HepG2 (cell line): ENCODE results near the gene C4orf36. TPM values are rescaled to one million over a fixed set of nuclear protein-coding genes. Genes with fewer than 3 reads are reported as not detected.

Experiments
- CBX1 ChIP-seq: IDR thresholded peaks from one replicate; pipeline ENCODE4 v1.6.1; 2016; ENCODE audit warnings: antibody characterized with exemption, low read depth
- GLI4 ChIP-seq: sonication (generic); formaldehyde crosslinking; IDR thresholded peaks from 2 replicates; pipeline ENCODE4 v1.5.1; 2020; ENCODE audit warnings: missing genetic modification reagents, mild to moderate bottlenecking, moderate library complexity, borderline replicate concordance
- GZF1 ChIP-seq: sonication (generic); formaldehyde crosslinking; IDR thresholded peaks from 2 replicates; pipeline ENCODE4 v1.5.1; 2020; ENCODE audit warnings: mild to moderate bottlenecking, missing genetic modification reagents
- HOXD1 ChIP-seq: sonication (generic); formaldehyde crosslinking; IDR thresholded peaks from 2 replicates; pipeline ENCODE4 v1.5.0; 2020; ENCODE audit warnings: missing genetic modification reagents
- MYPOP ChIP-seq: sonication (generic); formaldehyde crosslinking; IDR thresholded peaks from 2 replicates; pipeline ENCODE4 v1.8.1; 2023; ENCODE audit warnings: mild to moderate bottlenecking, moderate library complexity, missing genetic modification reagents
- STAT6 ChIP-seq: sonication (generic); formaldehyde crosslinking; IDR thresholded peaks from 2 replicates; pipeline ENCODE4 v1.4.0; 2020; ENCODE audit warnings: missing genetic modification reagents, mild to moderate bottlenecking, borderline replicate concordance
- ZBTB40 ChIP-seq, 2 experiments: fragments of 450-650 bp in 1 of 2; sonication (generic) in 1 of 2; formaldehyde crosslinking in 1 of 2; IDR thresholded peaks; 2 replicates each; pipeline versions ENCODE4 v1.6.1 to v1.8.0; 2016 to 2022; ENCODE audit warnings: antibody characterized with exemption in 1 of 2, mild to moderate bottlenecking in 1 of 2, missing genetic modification reagents in 1 of 2
- ZNF496 ChIP-seq: sonication (generic); formaldehyde crosslinking; IDR thresholded peaks from 2 replicates; pipeline ENCODE4 v1.8.1; 2023; ENCODE audit warnings: mild to moderate bottlenecking, moderate library complexity, missing genetic modification reagents; ENCODE audit not compliant: insufficient replicate concordance
- ZNF598 ChIP-seq: sonication (generic); formaldehyde crosslinking; IDR thresholded peaks from 2 replicates; pipeline ENCODE4 v1.5.1; 2020; ENCODE audit warnings: mild to moderate bottlenecking, missing genetic modification reagents, borderline replicate concordance
- ZNF740 ChIP-seq: sonication (generic); formaldehyde crosslinking; IDR thresholded peaks from 2 replicates; pipeline ENCODE4 v1.4.0; 2020; ENCODE audit warnings: missing genetic modification reagents
- polyA plus RNA-seq, 8 experiments: library from polyadenylated mRNA; depleted of rRNA in 3 of 8; stranded (reverse) in 7 of 8; unstranded in 1 of 8; fragments of >200 nt; fragmentation: Illumina TruSeq in 4 of 8; extraction: Trizol in 4 of 8; gene quantifications; 2 replicates each; pipeline versions ENCODE4 v1.2.1 to v1.2.3, GENCODE V29; 2011 to 2016; ENCODE audit warnings: low read depth in 4 of 8, missing spikeins in 1 of 8, mixed read lengths in 1 of 8; ENCODE audit not compliant: insufficient read depth in 1 of 8
- total RNA-seq, 5 experiments: library from RNA; depleted of rRNA; stranded (reverse); fragments of >200 nt; fragmentation: Illumina TruSeq; extraction: Trizol; gene quantifications; 2 replicates each; pipeline ENCODE4 v1.2.3, GENCODE V29; 2016; ENCODE audit warnings: low read depth in 1 of 5

C4orf36 gene
- total and polyA plus RNA-seq, 2 of the 13 experiments (the other 11 are each of a cell fraction or from before 2014, with no cell fraction given), result 0.63 TPM; not detected in 1

GRCh38 chr4:86934771-86935565 is 42.7 kb upstream of the C4orf36 start, which contains the start of gene AFF1 (continued):
- TF ChIP-seq ZBTB40 (IDR thresholded peaks at IDR 0.05), result no peak
- peak; percentile 52; the same call in 1 of the 2 replicates for TF ChIP-seq ZBTB40 (CRISPR knock-in tag; IDR thresholded peaks at IDR 0.05)
- no peak for TF ChIP-seq ZNF598 (CRISPR knock-in tag)
- TF ChIP-seq STAT6 (CRISPR knock-in tag), result no peak
- TF ChIP-seq CBX1, result no peak
- 0 out of 2 replicates have a peak, but pooled peaks have one; percentile 68 for TF ChIP-seq GLI4
- peak; percentile 97 for TF ChIP-seq MYPOP (CRISPR knock-in tag)
- no peak for TF ChIP-seq ZNF496 (CRISPR knock-in tag)
- TF ChIP-seq GZF1 (CRISPR knock-in tag), result peak; percentile 76; the same call in 1 of the 2 replicates
- peak; percentile 88 for TF ChIP-seq ZNF740
- 0 out of 2 replicates have a peak, but pooled peaks have one; percentile 20 for TF ChIP-seq HOXD1 (CRISPR knock-in tag)
